ENCODE data around the gene EMC8. TPM values are rescaled to one million over a fixed set of nuclear protein-coding genes. Genes with fewer than 3 reads are reported as not detected.
A peak's percentile ranks its signal among the peaks of the same experiment; 100 is the strongest.

The EMC8 gene
- total RNA-seq, 2 donors from 2014 or later: 18.8 to 40.7 TPM

GRCh38 chr16:85735946-85736345 is 63.4 kb downstream of the EMC8 start:
- no peak for DNase-seq (ENCODE audit: low spot score)
- Histone ChIP-seq H3K27ac (no peak overlapping the region), H3K27me3 (no peaks in the 10 kb centered on the region), H3K36me3 (no peaks in the 10 kb centered on the region), H3K9me3 (no peaks in the 10 kb centered on the region), H3K4me3 (no peak overlapping the region), H3K4me1 (no peaks in the 10 kb centered on the region)
- no peak for TF ChIP-seq CTCF (IDR thresholded peaks at IDR 0.05)

DNA sequence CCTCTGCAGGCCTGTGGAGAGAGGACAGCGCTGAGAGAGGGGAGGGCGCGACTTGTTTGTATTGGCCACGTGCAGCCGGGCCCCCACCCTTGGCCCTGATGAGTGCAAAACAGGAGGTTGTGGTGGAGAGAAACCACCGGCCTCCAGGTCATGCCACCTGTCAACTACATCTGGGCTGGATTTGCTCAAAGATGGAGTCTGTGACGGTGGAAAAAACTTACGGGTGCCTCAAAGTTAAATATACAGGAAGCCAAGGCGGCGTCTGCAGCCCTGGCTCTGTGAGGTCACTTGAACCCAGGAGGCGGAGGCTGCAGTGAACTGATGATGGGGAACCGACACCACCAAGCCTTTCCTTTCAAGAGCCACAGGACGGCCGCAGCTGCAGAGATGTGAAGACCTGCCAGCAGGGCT is 64.1 kb downstream of the EMC8 start:
- no peaks in the 10 kb centered on the region for H3K9me3 ChIP-seq
- DNase-seq (ENCODE audit: low spot score): no peak
- no peaks in the 10 kb centered on the region for H3K36me3 ChIP-seq
- no peak overlapping the region for H3K4me3 ChIP-seq
- H3K27me3 ChIP-seq: no peaks in the 10 kb centered on the region
- no peak overlapping the region for H3K27ac ChIP-seq
- H3K4me1 ChIP-seq: no peaks in the 10 kb centered on the region
- no peak for TF ChIP-seq CTCF (IDR thresholded peaks at IDR 0.05)

DNA sequence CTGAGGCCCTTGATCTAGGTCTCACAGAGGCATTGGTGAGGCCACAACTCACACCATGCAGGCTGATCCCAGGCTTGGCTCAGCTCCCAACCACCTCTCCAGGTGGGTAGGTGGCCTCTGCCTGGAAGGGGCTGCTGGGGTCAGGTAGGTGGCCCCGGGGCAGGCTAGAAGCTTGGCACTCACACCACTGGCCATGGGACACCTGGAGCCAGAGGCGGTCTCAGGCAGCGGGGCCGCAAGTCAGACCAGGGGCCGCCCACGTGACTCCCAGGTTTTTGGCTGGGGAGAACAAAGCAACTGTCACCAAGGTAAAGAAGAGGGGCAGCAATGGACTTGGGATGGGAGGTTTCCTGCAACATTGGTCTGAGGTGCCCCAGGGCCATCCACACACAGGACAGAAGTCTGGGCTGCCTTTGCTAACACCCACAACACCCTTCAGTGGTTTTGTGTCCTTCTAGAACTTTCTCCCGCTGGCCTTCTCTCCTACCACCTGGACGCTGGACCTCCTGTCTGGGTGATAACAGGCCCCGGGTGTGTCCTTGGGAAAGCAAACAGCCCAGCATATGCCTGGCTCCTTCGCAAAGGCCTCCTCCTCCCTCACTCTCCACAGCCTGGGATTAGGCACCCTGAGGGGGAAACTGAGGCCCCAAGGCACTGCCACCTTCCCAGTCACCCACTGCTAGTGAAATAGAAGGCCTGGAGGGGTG is 64.9 kb downstream of the EMC8 start:
- DNase-seq (ENCODE audit: low spot score): no peak
- no peaks in the 10 kb centered on the region for H3K4me1 ChIP-seq
- H3K27ac ChIP-seq: no peak overlapping the region
- no peaks in the 10 kb centered on the region for H3K9me3 ChIP-seq
- H3K36me3 ChIP-seq: no peaks in the 10 kb centered on the region
- TF ChIP-seq CTCF (IDR thresholded peaks at IDR 0.05): no peak
- no peaks in the 10 kb centered on the region for H3K27me3 ChIP-seq
- no peak overlapping the region for H3K4me3 ChIP-seq

DNA sequence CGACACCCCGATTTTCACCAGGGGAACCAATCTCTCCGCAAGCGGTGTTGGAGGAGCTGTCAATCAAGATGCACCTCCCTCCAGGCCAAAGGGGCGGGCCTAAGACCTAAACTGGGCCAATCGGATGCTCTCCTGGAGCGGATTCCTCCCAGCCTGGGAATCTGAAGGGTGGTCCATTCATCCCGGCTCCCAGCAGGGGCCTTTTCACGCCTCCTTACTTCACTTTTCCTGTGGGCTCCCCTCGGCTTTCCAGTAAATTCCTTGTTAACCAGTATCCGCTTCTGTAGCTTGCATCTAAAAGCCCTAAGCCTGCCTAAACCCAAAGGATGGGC is 65.5 kb downstream of the EMC8 start:
- Histone ChIP-seq H3K4me1 (no peaks in the 10 kb centered on the region), H3K27me3 (no peaks in the 10 kb centered on the region), H3K9me3 (no peaks in the 10 kb centered on the region), H3K27ac (no peak overlapping the region), H3K36me3 (no peaks in the 10 kb centered on the region), H3K4me3 (no peak overlapping the region)
- TF ChIP-seq CTCF (IDR thresholded peaks at IDR 0.05): no peak
- DNase-seq (ENCODE audit: low spot score): no peak

DNA sequence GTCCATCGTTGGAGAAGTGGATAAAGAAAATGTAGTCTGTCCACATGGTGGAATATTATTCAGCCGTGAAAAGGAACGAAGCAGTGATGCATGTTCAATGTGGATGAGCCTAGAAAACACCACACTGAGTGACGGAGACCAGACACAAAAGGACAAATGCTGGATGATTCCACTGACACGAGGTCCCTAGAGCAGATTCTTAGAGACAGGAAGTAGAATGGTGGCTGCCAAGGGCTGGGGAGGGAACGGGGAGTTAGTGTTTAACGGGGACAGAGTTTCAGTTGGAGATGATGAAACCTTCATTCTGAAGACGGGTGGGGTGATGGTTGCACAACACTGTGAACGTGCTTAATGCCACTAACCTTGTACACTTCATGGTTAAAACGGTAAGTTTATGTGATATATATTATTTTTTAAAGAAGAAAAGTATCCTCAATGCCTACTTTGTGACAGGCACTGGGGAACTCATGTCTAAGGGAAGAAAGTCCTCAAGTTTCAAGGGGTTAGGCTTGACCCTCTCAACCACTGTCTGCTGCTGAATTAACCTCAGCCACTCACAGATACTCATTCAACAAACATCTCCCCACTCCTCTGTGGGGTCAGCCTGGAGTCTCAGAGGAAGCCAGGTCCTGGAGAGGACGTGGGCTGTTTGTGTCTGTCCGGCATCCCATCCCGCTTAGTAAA is 66.0 kb downstream of the EMC8 start:
- Histone ChIP-seq H3K4me3 (no peak overlapping the region), H3K36me3 (no peaks in the 10 kb centered on the region), H3K27ac (no peak overlapping the region), H3K27me3 (no peaks in the 10 kb centered on the region), H3K9me3 (no peaks in the 10 kb centered on the region), H3K4me1 (no peaks in the 10 kb centered on the region)
- TF ChIP-seq CTCF (IDR thresholded peaks at IDR 0.05): no peak
- DNase-seq (ENCODE audit: low spot score): peak; percentile 62
